ENCODE results near the gene SMAD6.

The SMAD6 gene

DNA sequence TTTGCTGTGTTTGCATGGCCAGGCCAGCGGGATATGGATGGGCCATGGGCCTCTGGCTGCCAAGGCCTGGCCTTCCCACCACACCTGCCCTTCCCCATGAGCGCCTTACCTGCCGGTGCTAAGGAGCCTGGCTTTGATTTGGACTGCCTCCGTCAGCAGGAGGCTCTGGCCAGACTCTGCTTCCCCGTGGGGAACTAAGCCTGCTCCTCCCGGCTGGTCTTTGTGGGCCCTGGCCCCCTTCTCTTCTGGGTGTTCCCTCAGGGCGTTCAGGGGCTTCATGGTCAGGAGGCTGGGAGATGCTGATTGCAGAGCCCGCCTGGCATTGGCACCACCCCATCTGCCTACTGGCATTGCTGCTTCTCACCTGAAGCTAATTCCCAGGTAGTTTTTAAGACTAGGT, 45.2 kb downstream of the SMAD6 start:
- no peaks in the 10 kb centered on the region for H3K4me1 ChIP-seq (ENCODE audit: low read length)
- H4K20me1 ChIP-seq (ENCODE audit: insufficient read depth, low read length), result no peaks in the 10 kb centered on the region
- H3K36me3 ChIP-seq (replicated peaks; ENCODE audit: insufficient read depth, low read length), result no peaks in the 10 kb centered on the region
- H3K9me3 ChIP-seq (replicated peaks; ENCODE audit: insufficient read depth, low read length), result no peaks in the 10 kb centered on the region
- H3K4me3 ChIP-seq (ENCODE audit: low read length), result no peak overlapping the region
- no peaks in the 10 kb centered on the region for H3K9me2 ChIP-seq (replicated peaks; ENCODE audit: insufficient read depth, low read length)
- no peak overlapping the region for H2AFZ ChIP-seq (ENCODE audit: low read length)
- no peaks in the 10 kb centered on the region for H3F3A ChIP-seq (ENCODE audit: insufficient read depth, low read length)
- H3K27ac ChIP-seq (ENCODE audit: low read length), result no peak overlapping the region
- H3K4me2 ChIP-seq (ENCODE audit: low read depth, low read length), result no peak overlapping the region
- no peak for DNase-seq
- H3K27me3 ChIP-seq (replicated peaks; ENCODE audit: insufficient read depth, low read length), result no peaks in the 10 kb centered on the region
- no peaks in the 10 kb centered on the region for H3K79me2 ChIP-seq (ENCODE audit: low read length)
- no peak overlapping the region for H3K9ac ChIP-seq (ENCODE audit: low read length)
- TF ChIP-seq EZH2phosphoT487 (IDR thresholded peaks at IDR 0.05; ENCODE audit: low read length) (no peak), EZH2 (optimal IDR thresholded peaks at IDR 0.05; ENCODE audit: low read depth, low read length) (no peak)
- TF ChIP-seq, protein P1, sequence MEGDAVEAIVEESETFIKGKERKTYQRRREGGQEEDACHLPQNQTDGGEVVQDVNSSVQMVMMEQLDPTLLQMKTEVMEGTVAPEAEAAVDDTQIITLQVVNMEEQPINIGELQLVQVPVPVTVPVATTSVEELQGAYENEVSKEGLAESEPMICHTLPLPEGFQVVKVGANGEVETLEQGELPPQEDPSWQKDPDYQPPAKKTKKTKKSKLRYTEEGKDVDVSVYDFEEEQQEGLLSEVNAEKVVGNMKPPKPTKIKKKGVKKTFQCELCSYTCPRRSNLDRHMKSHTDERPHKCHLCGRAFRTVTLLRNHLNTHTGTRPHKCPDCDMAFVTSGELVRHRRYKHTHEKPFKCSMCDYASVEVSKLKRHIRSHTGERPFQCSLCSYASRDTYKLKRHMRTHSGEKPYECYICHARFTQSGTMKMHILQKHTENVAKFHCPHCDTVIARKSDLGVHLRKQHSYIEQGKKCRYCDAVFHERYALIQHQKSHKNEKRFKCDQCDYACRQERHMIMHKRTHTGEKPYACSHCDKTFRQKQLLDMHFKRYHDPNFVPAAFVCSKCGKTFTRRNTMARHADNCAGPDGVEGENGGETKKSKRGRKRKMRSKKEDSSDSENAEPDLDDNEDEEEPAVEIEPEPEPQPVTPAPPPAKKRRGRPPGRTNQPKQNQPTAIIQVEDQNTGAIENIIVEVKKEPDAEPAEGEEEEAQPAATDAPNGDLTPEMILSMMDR (IDR thresholded peaks at IDR 0.05; ENCODE audit: low read length), result no peak

DNA sequence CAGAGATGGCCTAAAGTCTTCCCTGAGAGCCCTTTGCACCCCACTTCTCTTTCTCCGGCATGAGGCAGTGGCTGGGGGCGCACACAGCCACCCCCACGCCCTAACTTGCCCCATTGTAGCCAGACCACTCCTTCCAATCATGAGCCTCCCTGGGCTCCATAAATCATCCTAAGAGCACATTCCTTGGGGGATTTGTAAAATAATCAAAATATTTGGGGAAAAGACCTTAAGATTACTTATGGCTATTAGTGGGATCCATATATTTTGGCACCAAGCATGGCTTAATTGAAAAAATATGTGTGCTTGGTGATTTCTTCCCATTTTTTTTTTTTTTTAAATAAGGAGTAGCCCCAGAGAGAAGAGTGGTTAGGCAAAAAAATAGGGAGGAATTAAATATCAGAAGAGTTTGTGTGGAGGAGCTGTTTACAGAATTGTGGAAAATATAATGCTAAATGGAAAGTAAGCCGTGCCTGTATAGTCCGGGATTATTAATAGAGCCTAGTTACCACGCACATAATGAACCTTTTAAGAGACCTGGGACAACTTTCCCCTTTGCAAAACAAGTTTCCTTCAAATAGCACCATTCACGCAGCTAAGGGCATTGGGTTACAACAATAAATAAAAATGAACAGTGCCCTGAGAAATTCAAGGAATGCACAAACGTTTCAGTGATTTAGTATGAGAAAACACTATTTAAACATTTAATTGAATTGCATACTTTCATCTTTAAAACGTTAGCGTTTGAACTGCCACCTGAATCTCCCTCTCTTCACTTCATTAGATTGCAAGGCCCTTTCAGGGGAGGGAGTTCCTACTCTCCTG, 46.1 kb downstream of the SMAD6 start:
- Histone ChIP-seq H3F3A (ENCODE audit: insufficient read depth, low read length) (no peaks in the 10 kb centered on the region), H3K9ac (ENCODE audit: low read length) (no peak overlapping the region), H2AFZ (ENCODE audit: low read length) (no peak overlapping the region), H3K27me3 (replicated peaks; ENCODE audit: insufficient read depth, low read length) (no peaks in the 10 kb centered on the region), H4K20me1 (ENCODE audit: insufficient read depth, low read length) (no peaks in the 10 kb centered on the region), H3K4me1 (ENCODE audit: low read length) (no peaks in the 10 kb centered on the region), H3K79me2 (ENCODE audit: low read length) (no peaks in the 10 kb centered on the region), H3K9me3 (replicated peaks; ENCODE audit: insufficient read depth, low read length) (no peaks in the 10 kb centered on the region), H3K4me2 (ENCODE audit: low read depth, low read length) (no peak overlapping the region), H3K9me2 (replicated peaks; ENCODE audit: insufficient read depth, low read length) (no peaks in the 10 kb centered on the region), H3K4me3 (ENCODE audit: low read length) (no peak overlapping the region), H3K36me3 (replicated peaks; ENCODE audit: insufficient read depth, low read length) (no peaks in the 10 kb centered on the region), H3K27ac (ENCODE audit: low read length) (no peak overlapping the region)
- TF ChIP-seq, protein P1 (IDR thresholded peaks at IDR 0.05; ENCODE audit: low read length), result no peak
- TF ChIP-seq EZH2phosphoT487 (IDR thresholded peaks at IDR 0.05; ENCODE audit: low read length), result no peak
- no peak for TF ChIP-seq EZH2 (optimal IDR thresholded peaks at IDR 0.05; ENCODE audit: low read depth, low read length)
- DNase-seq, result no peak

DNA sequence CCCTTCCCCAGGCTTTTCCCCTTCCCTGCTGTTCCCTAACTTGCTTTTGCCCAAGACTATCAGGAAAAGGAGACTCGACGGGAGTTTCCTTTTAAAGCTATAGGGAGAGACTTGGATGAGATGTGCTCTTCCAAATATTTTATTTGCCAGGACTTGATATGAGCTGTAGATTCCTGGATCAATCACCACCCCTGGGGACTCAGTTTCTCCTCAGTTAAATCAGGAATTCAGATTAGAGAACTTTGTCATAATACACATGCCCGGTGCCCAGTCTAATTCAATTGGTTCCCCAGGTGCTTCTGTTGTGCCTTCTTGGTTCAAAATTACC, 46.6 kb downstream of the SMAD6 start:
- TF ChIP-seq, protein P1 (IDR thresholded peaks at IDR 0.05; ENCODE audit: low read length), result no peak
- TF ChIP-seq EZH2phosphoT487 (IDR thresholded peaks at IDR 0.05; ENCODE audit: low read length) (no peak), EZH2 (optimal IDR thresholded peaks at IDR 0.05; ENCODE audit: low read depth, low read length) (no peak)
- H3K4me3 ChIP-seq (ENCODE audit: low read length), result no peak overlapping the region
- no peak overlapping the region for H3K9ac ChIP-seq (ENCODE audit: low read length)
- H3K79me2 ChIP-seq (ENCODE audit: low read length), result no peaks in the 10 kb centered on the region
- no peaks in the 10 kb centered on the region for H3K9me2 ChIP-seq (replicated peaks; ENCODE audit: insufficient read depth, low read length)
- no peaks in the 10 kb centered on the region for H3K4me1 ChIP-seq (ENCODE audit: low read length)
- H2AFZ ChIP-seq (ENCODE audit: low read length), result no peak overlapping the region
- H3F3A ChIP-seq (ENCODE audit: insufficient read depth, low read length), result no peaks in the 10 kb centered on the region
- H3K9me3 ChIP-seq (replicated peaks; ENCODE audit: insufficient read depth, low read length), result no peaks in the 10 kb centered on the region
- no peaks in the 10 kb centered on the region for H3K27me3 ChIP-seq (replicated peaks; ENCODE audit: insufficient read depth, low read length)
- H3K4me2 ChIP-seq (ENCODE audit: low read depth, low read length), result no peak overlapping the region
- no peaks in the 10 kb centered on the region for H3K36me3 ChIP-seq (replicated peaks; ENCODE audit: insufficient read depth, low read length)
- no peaks in the 10 kb centered on the region for H4K20me1 ChIP-seq (ENCODE audit: insufficient read depth, low read length)
- no peak overlapping the region for H3K27ac ChIP-seq (ENCODE audit: low read length)
- DNase-seq, result no peak

Measured in MM.1S (cell line).